ENCODE measurements around the gene CCNY.

The CCNY gene

GRCh38 chr10:35351021-35351420, 14.7 kb downstream of the CCNY start:
- no peak for TF ChIP-seq TAF1 (IDR thresholded peaks at IDR 0.05; ENCODE audit: borderline replicate concordance, insufficient read depth, low read length)

- no peak for TF ChIP-seq FOXP2 (optimal IDR thresholded peaks at IDR 0.05; ENCODE audit: borderline replicate concordance, extremely low read depth, extremely low read length, insufficient read depth)
- no peak for TF ChIP-seq SIN3A (IDR thresholded peaks at IDR 0.05; ENCODE audit: borderline replicate concordance, insufficient read depth, low read length)
- TF ChIP-seq REST (IDR thresholded peaks at IDR 0.05; ENCODE audit: insufficient read depth in 1 of 2, low read depth in 2 of 2, low read length in 2 of 2): no peak
- TF ChIP-seq TAF1 (IDR thresholded peaks at IDR 0.05; ENCODE audit: borderline replicate concordance, insufficient read depth, low read length): no peak
- no peak for TF ChIP-seq POLR2AphosphoS5 (IDR thresholded peaks at IDR 0.05; ENCODE audit: low read depth, low read length)
Observed at GRCh38 chr10:35352097-35352496, 15.8 kb downstream of the CCNY start.

- TF ChIP-seq TAF1 (IDR thresholded peaks at IDR 0.05; ENCODE audit: borderline replicate concordance, insufficient read depth, low read length) (no peak), SIN3A (IDR thresholded peaks at IDR 0.05; ENCODE audit: borderline replicate concordance, insufficient read depth, low read length) (no peak), FOXP2 (optimal IDR thresholded peaks at IDR 0.05; ENCODE audit: borderline replicate concordance, extremely low read depth, extremely low read length, insufficient read depth) (no peak), POLR2AphosphoS5 (IDR thresholded peaks at IDR 0.05; ENCODE audit: low read depth, low read length) (no peak), REST (IDR thresholded peaks at IDR 0.05; ENCODE audit: insufficient read depth in 1 of 2, low read depth in 2 of 2, low read length in 2 of 2) (no peak)
Observed at GRCh38 chr10:35352512-35352911, 16.2 kb downstream of the CCNY start.

- no peak for TF ChIP-seq SIN3A (IDR thresholded peaks at IDR 0.05; ENCODE audit: borderline replicate concordance, insufficient read depth, low read length)
- no peak for TF ChIP-seq REST (IDR thresholded peaks at IDR 0.05; ENCODE audit: insufficient read depth in 1 of 2, low read depth in 2 of 2, low read length in 2 of 2)
- no peak for TF ChIP-seq FOXP2 (optimal IDR thresholded peaks at IDR 0.05; ENCODE audit: borderline replicate concordance, extremely low read depth, extremely low read length, insufficient read depth)
- TF ChIP-seq POLR2AphosphoS5 (IDR thresholded peaks at IDR 0.05; ENCODE audit: low read depth, low read length): no peak
- TF ChIP-seq TAF1 (IDR thresholded peaks at IDR 0.05; ENCODE audit: borderline replicate concordance, insufficient read depth, low read length): no peak
Observed at GRCh38 chr10:35353395-35353794, 17.1 kb downstream of the CCNY start.

GRCh38 chr10:35353805-35354204, 17.5 kb downstream of the CCNY start:
- no peak for TF ChIP-seq POLR2AphosphoS5 (IDR thresholded peaks at IDR 0.05; ENCODE audit: low read depth, low read length)
- TF ChIP-seq TAF1 (IDR thresholded peaks at IDR 0.05; ENCODE audit: borderline replicate concordance, insufficient read depth, low read length): no peak
- no peak for TF ChIP-seq SIN3A (IDR thresholded peaks at IDR 0.05; ENCODE audit: borderline replicate concordance, insufficient read depth, low read length)
- TF ChIP-seq FOXP2 (optimal IDR thresholded peaks at IDR 0.05; ENCODE audit: borderline replicate concordance, extremely low read depth, extremely low read length, insufficient read depth): no peak
- no peak for TF ChIP-seq REST (IDR thresholded peaks at IDR 0.05; ENCODE audit: insufficient read depth in 1 of 2, low read depth in 2 of 2, low read length in 2 of 2)
